Calu3 (cell line): ENCODE data around the gene CDHR5. TPM values are rescaled to one million over a fixed set of nuclear protein-coding genes. Genes with fewer than 3 reads are reported as not detected.

Experiments
- BruUV-seq: library from RNA; stranded (reverse); fragments of 400-500 nt; replicated peaks from 2 replicates; lab custom pipeline; 2021; lab: Mats Ljungman, UMichigan
- CTCF ChIA-PET: fragments of 300-600 bp; sonication (Branson Sonifier 250); formaldehyde crosslinking; loops from one replicate; lab custom pipeline; 2022; ENCODE audit warnings: antibody characterized with exemption; lab: Charles Lee
- DNase-seq: peaks from one replicate; pipeline ENCODE4 v3.0.0; 2022
- H3K27ac Mint-ChIP-seq: one replicate; pipeline ENCODE4 v1.8.0; 2022; ENCODE audit warnings: mixed read lengths; ENCODE audit not compliant: unreplicated experiment
- H3K27me3 Mint-ChIP-seq: one replicate; pipeline ENCODE4 v1.8.0; 2022; ENCODE audit warnings: mixed read lengths; ENCODE audit not compliant: unreplicated experiment
- H3K36me3 Mint-ChIP-seq: one replicate; pipeline ENCODE4 v1.8.0; 2022; ENCODE audit warnings: mild to moderate bottlenecking, moderate library complexity, mixed read lengths; ENCODE audit not compliant: insufficient read depth, unreplicated experiment
- H3K4me1 Mint-ChIP-seq: one replicate; pipeline ENCODE4 v1.8.0; 2022; ENCODE audit warnings: mild to moderate bottlenecking, low read depth, mixed read lengths; ENCODE audit not compliant: unreplicated experiment
- H3K4me3 Mint-ChIP-seq: one replicate; pipeline ENCODE4 v1.8.0; 2022; ENCODE audit warnings: mild to moderate bottlenecking, low read depth, moderate library complexity, mixed read lengths; ENCODE audit not compliant: unreplicated experiment
- H3K9me3 Mint-ChIP-seq: one replicate; pipeline ENCODE4 v1.8.0; 2022; ENCODE audit warnings: low read depth, mixed read lengths; ENCODE audit not compliant: unreplicated experiment
- CTCF ChIP-seq: fragments of 200-600 bp; IDR thresholded peaks from one replicate; pipeline ENCODE4 v1.8.0; 2022; ENCODE audit warnings: antibody characterized with exemption; ENCODE audit not compliant: unreplicated experiment
- intact Hi-C: fragments of 100-400 bp; cut with micrococcal nuclease; formaldehyde crosslinking; loops from one replicate; pipeline ENCODE4 v1.10.0; 2022; ENCODE audit not compliant: unreplicated experiment
- total RNA-seq: library from RNA; stranded (reverse); gene quantifications from 2 replicates; pipeline ENCODE4 v1.2.3, GENCODE V29; 2022

Gene CDHR5
- total RNA-seq, 1 experiment from 2014 or later: 5.0 TPM

GRCh38 chr11:569158-569885, 55.4 kb downstream of the CDHR5 start:
- no peak for TF ChIP-seq CTCF
- peaks cover 3% of the 10 kb centered on the region for H3K4me1 Mint-ChIP-seq
- H3K27ac Mint-ChIP-seq: no peak overlapping the region
- no TSS peak for BruUV-seq
- CTCF ChIA-PET: no interaction called here
- intact Hi-C loops: loop anchor here (10.0 kb wide), 1 partner anchor 135 kb away; the partner anchor contains the start of gene EPS8L2
- peaks cover 4% of the 10 kb centered on the region for H3K27me3 Mint-ChIP-seq
- H3K9me3 Mint-ChIP-seq: no peaks in the 10 kb centered on the region
- peaks cover 36% of the 10 kb centered on the region for H3K36me3 Mint-ChIP-seq
- H3K4me3 Mint-ChIP-seq: peak overlapping the region; percentile 71
- DNase-seq: no peak

- no peak for TF ChIP-seq CTCF
- Mint-ChIP-seq H3K27ac (no peak overlapping the region), H3K27me3 (no peaks in the 10 kb centered on the region), H3K9me3 (no peaks in the 10 kb centered on the region), H3K4me1 (no peaks in the 10 kb centered on the region), H3K4me3 (peak overlapping the region; percentile 71), H3K36me3 (peaks cover 44% of the 10 kb centered on the region)
- CTCF ChIA-PET: no interaction called here
- intact Hi-C loops: loop anchor here (10.0 kb wide), 1 partner anchor 136 kb away; the partner anchor contains the start of gene EPS8L2
- peak; percentile 97 for DNase-seq
- no TSS peak for BruUV-seq
Measured at GRCh38 chr11:568306-569157, 56.2 kb downstream of the CDHR5 start.

GRCh38 chr11:567629-568292, 57.0 kb downstream of the CDHR5 start:
- no peak for DNase-seq
- no peaks in the 10 kb centered on the region for H3K9me3 Mint-ChIP-seq
- CTCF ChIA-PET: no interaction called here
- BruUV-seq: TSS peak; percentile 22
- H3K27me3 Mint-ChIP-seq: no peaks in the 10 kb centered on the region
- peak overlapping the region; percentile 71 for H3K4me3 Mint-ChIP-seq
- TF ChIP-seq CTCF: no peak
- H3K4me1 Mint-ChIP-seq: no peaks in the 10 kb centered on the region
- H3K27ac Mint-ChIP-seq: peak overlapping the region; percentile 34
- intact Hi-C loops: loop anchor here (10.0 kb wide), 1 partner anchor 137 kb away; the partner anchor contains the start of gene EPS8L2
- peaks cover 49% of the 10 kb centered on the region for H3K36me3 Mint-ChIP-seq

GRCh38 chr11:567011-567628, 57.6 kb downstream of the CDHR5 start:
- intact Hi-C loops: loop anchor here (10.0 kb wide), 1 partner anchor 138 kb away; the partner anchor contains the start of gene EPS8L2
- peaks cover 55% of the 10 kb centered on the region for H3K36me3 Mint-ChIP-seq
- H3K27ac Mint-ChIP-seq: peak overlapping the region; percentile 34
- no TSS peak for BruUV-seq
- CTCF ChIA-PET: no interaction called here
- no peaks in the 10 kb centered on the region for H3K9me3 Mint-ChIP-seq
- H3K27me3 Mint-ChIP-seq: no peaks in the 10 kb centered on the region
- no peak for TF ChIP-seq CTCF
- peak overlapping the region; percentile 71 for H3K4me3 Mint-ChIP-seq
- no peak for DNase-seq
- no peaks in the 10 kb centered on the region for H3K4me1 Mint-ChIP-seq
